RPMI7951 (cell line): Measurements from ENCODE around the gene RHBDL1. TPM values are rescaled to one million over a fixed set of nuclear protein-coding genes. Genes with fewer than 3 reads are reported as not detected.

Source experiments
- DNase-seq: peaks from one replicate; pipeline ENCODE4 v3.0.0-alpha.2; 2012; ENCODE audit warnings: low read depth
- total RNA-seq: library from RNA; depleted of rRNA; stranded (reverse); fragments of >200 nt; shearing (Covaris generic); gene quantifications from 2 replicates; pipeline ENCODE4 v1.2.3, GENCODE V29; 2014

Gene RHBDL1
- total RNA-seq, 1 experiment from 2014 or later = 0.72 TPM

DNA sequence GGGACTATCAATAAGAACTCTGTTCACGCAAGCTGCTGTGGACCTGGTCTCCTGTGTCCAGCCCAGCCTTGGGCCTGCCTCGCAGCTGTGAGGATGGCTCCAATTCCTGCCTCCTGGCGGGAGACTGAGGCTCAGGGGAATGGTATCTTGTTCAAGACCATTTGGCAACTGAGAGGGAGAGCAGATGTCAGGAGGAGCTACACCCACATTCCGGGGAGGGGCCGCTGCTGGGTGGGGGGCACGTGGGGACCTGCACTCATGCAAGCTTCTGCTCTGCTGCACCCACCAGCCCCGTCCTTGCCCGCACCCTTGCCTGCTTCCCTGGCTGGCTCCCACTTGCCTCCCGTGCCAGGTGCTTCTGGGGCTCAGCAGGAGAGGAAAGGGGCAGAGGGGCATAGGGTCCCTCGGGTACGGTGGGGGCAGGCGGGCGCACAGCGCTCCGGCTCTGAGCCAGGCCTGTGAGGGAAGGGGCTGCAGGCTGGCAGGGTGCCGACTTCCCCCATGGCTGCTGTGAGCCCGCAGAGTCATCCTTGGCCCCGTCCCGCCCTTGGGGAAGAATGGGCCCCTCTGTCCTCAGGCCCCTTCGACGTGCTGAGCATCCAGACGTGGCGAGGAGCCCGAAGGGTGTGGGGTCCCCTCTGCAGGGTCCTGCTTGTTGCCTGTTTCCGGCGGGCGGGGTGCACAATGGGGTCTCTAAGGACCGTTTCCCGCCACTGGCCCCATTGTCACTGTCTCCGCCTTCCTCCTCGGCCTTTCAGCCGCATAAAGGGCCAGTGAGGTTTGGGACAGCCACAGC lies 42.2 kb downstream of the RHBDL1 start:
- no peak for DNase-seq

GRCh38 chr16:718389-718788 lies 42.9 kb downstream of the RHBDL1 start:
- DNase-seq = no peak

DNA sequence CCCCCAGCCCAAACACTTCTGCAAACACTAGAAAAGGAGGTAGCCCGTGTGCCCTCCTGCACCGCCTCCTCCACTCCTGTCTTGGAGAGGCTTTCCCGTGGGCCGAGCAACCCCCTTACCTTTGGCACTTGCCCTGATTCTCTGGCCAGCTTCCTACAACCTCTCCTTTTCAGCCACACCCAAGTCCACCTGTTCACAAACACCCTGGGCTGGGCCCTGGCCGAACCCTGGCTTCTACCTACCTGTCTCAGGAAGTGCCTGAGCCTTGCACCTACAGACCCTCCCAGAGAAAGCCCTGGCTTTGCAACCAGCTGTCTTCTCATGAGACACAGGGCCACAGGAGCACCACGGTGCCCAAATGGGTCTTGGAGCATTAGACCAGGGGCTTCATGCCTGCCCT lies 43.5 kb downstream of the RHBDL1 start:
- no peak for DNase-seq

- DNase-seq = no peak
These were observed 44.5 kb downstream of the RHBDL1 start for GRCh38 chr16:719815-720446.

DNA sequence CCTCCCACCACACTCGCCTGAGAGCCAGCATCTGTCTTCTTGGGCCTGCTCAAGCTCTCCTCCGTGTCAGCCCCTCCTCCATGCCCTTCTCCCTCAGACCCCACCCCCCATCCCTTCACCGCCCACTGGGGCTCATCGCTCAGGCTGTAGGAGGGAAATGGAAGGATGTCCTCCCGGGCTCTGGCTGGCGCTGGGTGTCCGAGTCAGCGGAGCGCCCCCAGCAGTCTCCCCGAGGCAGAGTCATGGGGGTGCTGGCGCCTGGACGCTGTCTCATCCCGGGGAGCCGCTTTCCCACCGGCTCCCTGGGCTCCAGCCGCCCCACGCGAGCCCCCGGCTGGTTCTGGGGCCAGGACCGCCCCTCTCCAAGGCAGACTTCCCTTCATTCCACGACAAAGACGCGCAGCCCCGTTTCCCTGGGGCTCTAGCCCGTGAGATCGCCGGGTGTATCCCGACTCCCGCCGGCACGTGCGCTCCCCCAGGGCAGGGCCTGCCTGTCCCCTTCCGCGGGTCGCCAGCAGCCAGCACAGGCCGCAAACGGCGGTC lies 45.0 kb downstream of the RHBDL1 start:
- DNase-seq = peak; percentile 71

GRCh38 chr16:720990-721764 lies 45.7 kb downstream of the RHBDL1 start, which contains the start of gene ANTKMT:
ANTKMT (plus strand) TSS chr16:721146; CDS start chr16:721275, 129 bp downstream.
- peak; percentile 67 for DNase-seq

DNA sequence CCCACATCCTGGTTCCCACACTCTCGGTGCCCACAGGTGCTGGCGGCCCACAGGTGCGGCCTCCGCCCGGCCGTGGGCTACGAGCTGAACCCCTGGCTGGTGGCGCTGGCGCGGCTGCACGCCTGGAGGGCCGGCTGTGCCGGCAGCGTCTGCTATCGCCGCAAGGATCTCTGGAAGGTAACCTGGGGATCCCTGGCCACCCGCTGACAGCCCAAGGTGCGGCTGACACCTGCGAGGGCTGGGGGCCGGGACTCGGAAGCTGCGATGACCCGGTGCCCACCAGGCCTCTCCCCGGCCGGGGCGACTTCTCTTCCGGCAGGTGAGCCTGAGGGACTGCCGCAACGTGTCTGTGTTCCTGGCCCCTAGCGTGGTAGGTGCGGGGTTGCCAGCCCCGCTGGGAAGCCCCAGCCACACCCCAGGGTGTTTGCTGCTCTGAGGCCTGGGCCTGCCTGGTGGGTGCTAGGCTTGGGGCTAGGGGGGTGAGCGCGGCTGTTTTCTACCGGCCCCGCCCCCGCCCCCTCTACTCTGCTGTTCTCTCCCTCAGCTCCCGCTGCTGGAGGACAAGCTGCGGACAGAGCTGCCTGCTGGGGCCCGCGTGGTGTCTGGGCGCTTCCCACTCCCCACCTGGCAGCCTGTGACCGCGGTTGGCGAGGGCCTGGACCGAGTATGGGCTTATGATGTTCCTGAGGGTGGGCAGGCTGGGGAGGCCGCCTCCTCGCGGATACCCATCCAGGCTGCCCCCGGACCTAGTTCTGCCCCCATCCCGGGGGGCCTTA lies 46.5 kb downstream of the RHBDL1 start:
- DNase-seq = no peak

GRCh38 chr16:722835-723633 lies 47.6 kb downstream of the RHBDL1 start:
- no peak for DNase-seq

DNA sequence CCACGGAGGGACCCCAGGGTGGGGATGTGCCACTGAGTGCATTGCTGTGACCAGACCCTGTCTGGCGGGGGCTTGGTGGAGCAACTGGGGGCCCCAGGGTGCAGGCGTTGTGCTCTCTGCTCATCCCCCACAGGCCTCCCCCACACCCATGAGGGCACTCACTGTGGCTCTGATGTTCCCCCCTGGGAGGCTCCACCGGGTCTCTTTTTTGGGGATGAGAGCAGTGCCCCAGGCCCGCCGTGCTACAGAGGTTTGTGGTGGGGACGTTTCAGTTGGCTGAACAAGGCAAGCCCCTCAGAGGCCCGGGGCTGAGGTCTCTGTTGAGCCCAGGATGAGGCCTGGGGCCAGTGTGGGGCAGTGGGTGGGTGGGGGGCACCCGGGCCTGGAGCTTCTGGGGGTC lies 48.2 kb downstream of the RHBDL1 start:
- DNase-seq = no peak

DNA sequence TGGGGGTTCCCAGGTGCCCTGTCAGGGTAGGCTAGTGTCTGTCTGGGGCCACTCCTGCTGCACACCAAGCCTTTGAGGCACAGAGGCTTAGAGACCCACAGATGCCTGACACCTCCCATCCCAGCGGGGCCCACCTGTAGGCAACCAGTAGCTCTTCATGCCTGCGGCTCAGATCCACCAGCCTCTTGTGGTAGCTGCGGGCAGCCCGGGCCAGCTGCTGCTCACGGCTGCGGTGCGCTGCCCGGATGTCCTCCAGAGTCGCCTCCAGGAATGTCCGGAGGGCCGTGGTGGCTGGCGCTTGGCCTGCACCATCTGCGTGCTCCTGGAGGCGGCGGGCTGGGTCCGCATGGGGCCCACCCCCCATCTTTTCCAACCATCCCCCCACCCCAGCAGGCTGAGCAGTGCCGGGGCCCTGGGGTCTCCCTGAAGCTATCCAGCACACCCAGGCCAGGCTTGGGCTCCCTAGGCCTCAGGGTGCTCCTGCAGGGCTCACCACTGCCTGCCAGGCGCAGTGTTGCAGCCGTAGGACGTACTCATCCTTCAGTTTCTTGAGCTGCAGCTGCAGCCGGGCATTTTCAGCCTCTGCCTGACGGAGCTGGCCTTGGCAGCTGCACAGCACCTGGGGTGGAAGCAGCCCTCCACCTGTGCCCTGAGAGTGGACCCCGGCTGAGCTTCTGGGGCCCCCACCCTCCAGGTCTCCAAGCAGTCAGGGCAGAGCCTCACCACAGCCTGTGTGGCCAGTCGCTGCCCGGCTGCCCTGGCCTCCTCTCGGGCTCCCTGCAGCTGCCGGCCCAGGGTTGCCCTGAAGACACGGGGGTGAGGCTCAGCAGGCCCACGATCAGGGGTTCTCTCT lies 48.9 kb downstream of the RHBDL1 start:
- DNase-seq = peak; percentile 35

DNA sequence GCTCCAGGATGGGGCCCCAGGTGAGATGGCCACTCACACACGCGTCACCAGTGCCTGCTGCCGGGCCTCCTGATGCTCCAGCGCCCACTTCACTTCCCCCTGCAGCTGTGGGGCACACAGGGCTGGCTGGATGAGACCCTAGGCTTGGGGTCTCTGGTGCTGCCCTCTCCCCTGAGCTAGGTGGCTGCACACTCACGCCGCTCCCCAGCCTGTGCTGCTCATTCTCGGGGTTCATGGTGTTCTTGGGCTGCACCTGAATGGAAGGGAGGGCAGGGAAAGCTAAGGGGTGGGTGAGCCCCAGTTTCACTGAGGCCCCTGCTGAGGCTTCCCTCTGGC lies 49.5 kb downstream of the RHBDL1 start:
- no peak for DNase-seq

- DNase-seq = no peak
These were observed 50.2 kb downstream of the RHBDL1 start for GRCh38 chr16:725463-726187.

- DNase-seq = no peak
These were observed 50.6 kb downstream of the RHBDL1 start for GRCh38 chr16:726188-726437.

- peak; percentile 34 for DNase-seq
These were observed 51.2 kb downstream of the RHBDL1 start, which contains the start of the genes CCDC78 and HAGHL for GRCh38 chr16:726438-727290. CCDC78 (minus strand) TSS chr16:726443; CDS start chr16:726367, 76 bp downstream. HAGHL (plus strand) TSS chr16:727106; CDS start chr16:727510, 404 bp downstream.

GRCh38 chr16:727291-727977 lies 52.0 kb downstream of the RHBDL1 start:
- DNase-seq = no peak
